ENCODE measurements around the gene COLEC12. TPM values are rescaled to one million over a fixed set of nuclear protein-coding genes. Genes with fewer than 3 reads are reported as not detected.

COLEC12 gene
- total RNA-seq, 2 experiments from 2014 or later: not detected

DNA sequence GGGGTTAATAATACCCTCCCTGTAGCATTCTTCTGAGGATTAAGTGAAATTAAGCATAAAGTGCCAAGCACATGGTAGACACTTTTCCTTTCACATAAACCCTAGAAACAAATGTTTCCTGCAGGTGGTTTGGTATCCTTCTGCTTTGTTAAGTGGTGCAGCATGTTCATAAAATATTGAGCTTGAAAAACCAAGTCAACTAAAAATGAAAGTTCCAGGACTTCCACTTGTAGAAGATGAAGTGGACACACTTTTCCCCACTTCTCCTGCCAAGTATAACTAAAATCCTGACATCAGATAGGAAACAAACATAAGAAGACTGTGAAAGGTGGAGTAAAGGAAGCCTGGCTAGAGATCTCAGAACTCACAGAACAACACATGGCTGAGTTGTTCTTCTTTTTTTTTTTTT, 90.5 kb downstream of the COLEC12 start:
- Histone ChIP-seq H3K4me1 (ENCODE audit: insufficient read depth, low read length) (no peaks in the 10 kb centered on the region), H3K36me3 (ENCODE audit: insufficient read depth, low read length) (no peaks in the 10 kb centered on the region), H3K27me3 (ENCODE audit: control insufficient read depth in 1 of 2, insufficient read depth in 2 of 2, low read length in 2 of 2) (peaks cover 5 to 7% of the 10 kb centered on the region in 2 experiments), H3K9me3 (ENCODE audit: control insufficient read depth in 1 of 2, insufficient read depth in 1 of 2, low read length in 2 of 2) (peaks cover 0 to 9% of the 10 kb centered on the region in 2 experiments), H3K4me3 (ENCODE audit: low read length) (no peak overlapping the region), H3K27ac (ENCODE audit: low read depth in 1 of 2, low read length in 2 of 2) (no peak overlapping the region)
- Mint-ChIP-seq H3K4me1 (ENCODE audit: low read depth) (no peaks in the 10 kb centered on the region), H3K36me3 (ENCODE audit: low read depth) (no peaks in the 10 kb centered on the region), H3K4me3 (no peak overlapping the region), H3K27me3 (peaks cover 16% of the 10 kb centered on the region), H3K9me3 (peaks cover 2% of the 10 kb centered on the region), H3K27ac (no peak overlapping the region)
- POLR2A ChIA-PET: no interaction called here
- no peak for DNase-seq
- CTCF ChIA-PET: no interaction called here
- intact Hi-C loops (cut with DNase I, micrococcal nuclease): no loop called here
- TF ChIP-seq, protein P1, sequence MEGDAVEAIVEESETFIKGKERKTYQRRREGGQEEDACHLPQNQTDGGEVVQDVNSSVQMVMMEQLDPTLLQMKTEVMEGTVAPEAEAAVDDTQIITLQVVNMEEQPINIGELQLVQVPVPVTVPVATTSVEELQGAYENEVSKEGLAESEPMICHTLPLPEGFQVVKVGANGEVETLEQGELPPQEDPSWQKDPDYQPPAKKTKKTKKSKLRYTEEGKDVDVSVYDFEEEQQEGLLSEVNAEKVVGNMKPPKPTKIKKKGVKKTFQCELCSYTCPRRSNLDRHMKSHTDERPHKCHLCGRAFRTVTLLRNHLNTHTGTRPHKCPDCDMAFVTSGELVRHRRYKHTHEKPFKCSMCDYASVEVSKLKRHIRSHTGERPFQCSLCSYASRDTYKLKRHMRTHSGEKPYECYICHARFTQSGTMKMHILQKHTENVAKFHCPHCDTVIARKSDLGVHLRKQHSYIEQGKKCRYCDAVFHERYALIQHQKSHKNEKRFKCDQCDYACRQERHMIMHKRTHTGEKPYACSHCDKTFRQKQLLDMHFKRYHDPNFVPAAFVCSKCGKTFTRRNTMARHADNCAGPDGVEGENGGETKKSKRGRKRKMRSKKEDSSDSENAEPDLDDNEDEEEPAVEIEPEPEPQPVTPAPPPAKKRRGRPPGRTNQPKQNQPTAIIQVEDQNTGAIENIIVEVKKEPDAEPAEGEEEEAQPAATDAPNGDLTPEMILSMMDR (IDR thresholded peaks at IDR 0.05): no peak
- no peak for ATAC-seq (ENCODE audit: poor library complexity)

DNA sequence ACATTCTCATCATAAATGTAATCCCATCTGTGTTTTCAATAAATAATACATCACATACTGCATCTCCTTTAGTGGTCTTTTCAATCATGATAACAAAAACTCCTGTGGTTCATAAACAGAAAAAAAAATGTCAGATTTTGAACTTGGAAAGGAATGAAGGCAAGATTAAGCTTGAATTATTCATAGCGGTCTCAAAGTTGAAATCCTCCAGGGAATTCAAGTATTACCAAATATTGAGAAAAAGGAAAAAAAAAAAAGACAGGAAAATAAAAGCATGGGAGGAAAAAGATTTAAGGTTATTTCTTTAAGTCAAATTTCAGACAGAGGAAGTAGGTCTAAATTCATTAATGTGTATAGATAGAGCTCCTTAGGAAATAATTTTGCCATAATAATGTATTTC, 92.1 kb downstream of the COLEC12 start:
- Mint-ChIP-seq H3K27me3 (peaks cover 16% of the 10 kb centered on the region), H3K9me3 (peaks cover 4% of the 10 kb centered on the region), H3K27ac (no peak overlapping the region), H3K4me3 (no peak overlapping the region), H3K4me1 (ENCODE audit: low read depth) (no peaks in the 10 kb centered on the region), H3K36me3 (ENCODE audit: low read depth) (no peaks in the 10 kb centered on the region)
- ChIA-PET CTCF (no interaction called here), POLR2A (no interaction called here)
- no peaks in the 10 kb centered on the region for H3K4me1 ChIP-seq (ENCODE audit: insufficient read depth, low read length)
- TF ChIP-seq, protein P1 (IDR thresholded peaks at IDR 0.05): no peak
- H3K36me3 ChIP-seq (ENCODE audit: insufficient read depth, low read length): no peaks in the 10 kb centered on the region
- intact Hi-C loops (cut with DNase I, micrococcal nuclease): no loop called here
- ATAC-seq (ENCODE audit: poor library complexity) (no peak), DNase-seq (no peak)
- H3K27me3 ChIP-seq (ENCODE audit: control insufficient read depth in 1 of 2, insufficient read depth in 2 of 2, low read length in 2 of 2): peaks cover 5 to 7% of the 10 kb centered on the region in 2 experiments
- no peak overlapping the region for H3K4me3 ChIP-seq (ENCODE audit: low read length)
- peaks cover 0 to 12% of the 10 kb centered on the region in 2 experiments for H3K9me3 ChIP-seq (ENCODE audit: control insufficient read depth in 1 of 2, insufficient read depth in 1 of 2, low read length in 2 of 2)
- H3K27ac ChIP-seq (ENCODE audit: low read depth in 1 of 2, low read length in 2 of 2): no peak overlapping the region

GRCh38 chr18:407626-408224, 92.8 kb downstream of the COLEC12 start:
- TF ChIP-seq, protein P1 (IDR thresholded peaks at IDR 0.05): no peak
- no peaks in the 10 kb centered on the region for H3K36me3 ChIP-seq (ENCODE audit: insufficient read depth, low read length)
- POLR2A ChIA-PET: no interaction called here
- H3K4me3 Mint-ChIP-seq: no peak overlapping the region
- intact Hi-C loops (cut with DNase I, micrococcal nuclease): no loop called here
- peaks cover 4% of the 10 kb centered on the region for H3K9me3 Mint-ChIP-seq
- peaks cover 5 to 7% of the 10 kb centered on the region in 2 experiments for H3K27me3 ChIP-seq (ENCODE audit: control insufficient read depth in 1 of 2, insufficient read depth in 2 of 2, low read length in 2 of 2)
- peaks cover 16% of the 10 kb centered on the region for H3K27me3 Mint-ChIP-seq
- no peak overlapping the region for H3K27ac ChIP-seq (ENCODE audit: low read depth in 1 of 2, low read length in 2 of 2)
- H3K9me3 ChIP-seq (ENCODE audit: control insufficient read depth in 1 of 2, insufficient read depth in 1 of 2, low read length in 2 of 2): peaks cover 0 to 12% of the 10 kb centered on the region in 2 experiments
- ATAC-seq (ENCODE audit: poor library complexity) (no peak), DNase-seq (no peak)
- no peaks in the 10 kb centered on the region for H3K4me1 Mint-ChIP-seq (ENCODE audit: low read depth)
- no peak overlapping the region for H3K4me3 ChIP-seq (ENCODE audit: low read length)
- CTCF ChIA-PET: no interaction called here
- H3K27ac Mint-ChIP-seq: no peak overlapping the region
- no peaks in the 10 kb centered on the region for H3K4me1 ChIP-seq (ENCODE audit: insufficient read depth, low read length)
- no peaks in the 10 kb centered on the region for H3K36me3 Mint-ChIP-seq (ENCODE audit: low read depth)

Data from CD4-positive, alpha-beta T cell (primary cell).